Measurements from ENCODE around the gene SUPT3H.
A peak's percentile ranks its signal among the peaks of the same experiment; 100 is the strongest.

Gene SUPT3H

GRCh38 chr6:45328523-45328922, 49.2 kb downstream of the SUPT3H start:
- no peak for TF ChIP-seq CTCF (IDR thresholded peaks at IDR 0.05; ENCODE audit: low read depth, low read length, missing control alignments)
- no peak for DNase-seq (ENCODE audit: low read depth)
- in situ Hi-C loops (cut with HindIII; ENCODE audit: low sequenced_read_pairs) = loop anchor here (5.0 kb wide), 2 partner anchors 79 to 671 kb away; no protein-coding TSS in a partner anchor
- peak overlapping the region; percentile 68 for H3K4me3 ChIP-seq (ENCODE audit: low read depth, low read length)

DNA sequence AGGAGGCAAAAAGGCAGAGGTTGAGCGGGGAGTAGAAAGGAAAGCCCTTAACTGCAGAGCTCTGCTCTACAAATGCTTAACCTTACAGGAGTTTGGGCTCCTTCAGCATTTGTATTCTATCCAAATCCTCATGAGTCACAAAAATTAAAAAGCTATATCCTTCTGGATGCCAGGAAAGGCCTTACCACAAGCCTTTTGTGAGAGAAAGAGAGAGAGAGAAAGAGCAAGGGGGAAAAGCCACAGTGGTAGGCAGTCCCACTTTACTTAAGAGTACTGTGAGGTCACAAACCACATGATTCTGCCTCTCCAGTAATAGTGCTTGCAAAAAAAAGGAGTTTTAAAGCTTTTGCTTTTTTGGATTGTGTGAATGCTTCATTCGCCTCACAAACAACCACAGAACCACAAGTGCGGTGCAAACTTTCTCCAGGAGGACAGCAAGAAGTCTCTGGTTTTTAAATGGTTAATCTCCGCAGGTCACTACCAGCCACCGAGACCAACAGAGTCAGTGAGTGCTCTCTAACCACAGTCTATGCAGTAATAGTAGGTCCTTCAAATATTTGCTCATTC, 49.7 kb downstream of the SUPT3H start, which contains the start of gene RUNX2:
RUNX2 (plus strand) TSS at position 375 of the 567 bp plus-strand sequence. CDS start 397 bp downstream, outside the sequence.
- no peak for TF ChIP-seq CTCF (IDR thresholded peaks at IDR 0.05; ENCODE audit: low read depth, low read length, missing control alignments)
- in situ Hi-C loops (cut with HindIII; ENCODE audit: low sequenced_read_pairs) = loop anchor here (5.0 kb wide), 2 partner anchors 79 to 671 kb away; no protein-coding TSS in a partner anchor
- H3K4me3 ChIP-seq (ENCODE audit: low read depth, low read length) = peak within 1 kb of the TSS; percentile 68
- DNase-seq (ENCODE audit: low read depth) = peak; percentile 97

GRCh38 chr6:45326698-45327417, 50.9 kb downstream of the SUPT3H start:
- in situ Hi-C loops (cut with HindIII; ENCODE audit: low sequenced_read_pairs) = loop anchor here (5.0 kb wide), 2 partner anchors 80 to 670 kb away; no protein-coding TSS in a partner anchor
- no peak for TF ChIP-seq CTCF (IDR thresholded peaks at IDR 0.05; ENCODE audit: low read depth, low read length, missing control alignments)

DNA sequence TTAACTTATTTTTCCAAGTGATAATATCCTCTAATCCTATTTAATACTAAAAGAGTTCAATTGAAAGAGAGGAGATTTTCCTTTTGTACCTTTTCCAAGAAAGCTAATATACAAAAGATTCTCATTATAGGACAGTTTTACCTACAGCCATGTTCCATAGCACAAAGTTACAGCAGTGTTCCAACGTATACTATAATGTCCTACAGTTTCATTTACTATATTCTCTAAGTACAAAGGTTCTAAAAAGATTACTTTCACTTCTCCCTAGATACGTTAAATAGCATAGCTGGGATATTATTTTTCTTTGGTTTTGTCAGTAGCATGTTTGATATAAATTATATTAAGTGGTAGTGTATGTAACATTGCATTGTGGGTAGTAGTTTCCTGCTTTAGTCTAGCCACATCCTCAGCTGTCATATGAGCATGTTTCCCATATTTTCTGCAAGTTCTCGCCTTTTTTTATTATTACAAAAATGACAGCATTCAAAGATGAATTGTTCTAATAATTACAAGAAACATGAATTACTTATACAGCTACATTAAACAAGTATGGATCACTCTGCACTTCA, 54.0 kb downstream of the SUPT3H start:
- H3K4me3 ChIP-seq (ENCODE audit: low read depth, low read length) = no peak overlapping the region
- DNase-seq (ENCODE audit: low read depth) = no peak
- in situ Hi-C loops (cut with HindIII; ENCODE audit: low sequenced_read_pairs) = no loop called here
- TF ChIP-seq CTCF (IDR thresholded peaks at IDR 0.05; ENCODE audit: low read depth, low read length, missing control alignments) = no peak

More at GRCh38 chr6:45326698-45327417, 50.9 kb downstream of the SUPT3H start:
- no peak for DNase-seq (ENCODE audit: low read depth)
- H3K4me3 ChIP-seq (ENCODE audit: low read depth, low read length) = no peak overlapping the region

DNA sequence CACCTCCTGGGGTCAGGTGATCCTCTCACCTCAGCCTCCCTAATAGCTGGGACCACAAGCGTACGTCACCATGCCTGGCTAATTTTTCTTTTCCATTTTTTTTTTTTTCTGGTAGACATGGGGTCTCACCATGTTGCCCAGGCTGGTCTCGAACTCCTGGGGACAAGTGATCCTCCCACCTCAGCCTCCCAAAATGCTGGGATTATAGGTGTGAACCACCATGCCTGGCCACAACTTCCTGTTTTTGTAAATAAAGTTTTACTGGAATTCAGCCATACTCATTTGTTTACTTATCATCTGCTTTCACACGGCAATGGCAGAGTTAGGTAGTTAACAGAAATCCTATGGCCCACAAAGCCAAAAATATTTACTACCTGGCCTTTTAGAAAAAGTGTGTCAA, 57.4 kb downstream of the SUPT3H start:
- in situ Hi-C loops (cut with HindIII; ENCODE audit: low sequenced_read_pairs) = no loop called here
- no peak overlapping the region for H3K4me3 ChIP-seq (ENCODE audit: low read depth, low read length)
- DNase-seq (ENCODE audit: low read depth) = no peak
- no peak for TF ChIP-seq CTCF (IDR thresholded peaks at IDR 0.05; ENCODE audit: low read depth, low read length, missing control alignments)

DNA sequence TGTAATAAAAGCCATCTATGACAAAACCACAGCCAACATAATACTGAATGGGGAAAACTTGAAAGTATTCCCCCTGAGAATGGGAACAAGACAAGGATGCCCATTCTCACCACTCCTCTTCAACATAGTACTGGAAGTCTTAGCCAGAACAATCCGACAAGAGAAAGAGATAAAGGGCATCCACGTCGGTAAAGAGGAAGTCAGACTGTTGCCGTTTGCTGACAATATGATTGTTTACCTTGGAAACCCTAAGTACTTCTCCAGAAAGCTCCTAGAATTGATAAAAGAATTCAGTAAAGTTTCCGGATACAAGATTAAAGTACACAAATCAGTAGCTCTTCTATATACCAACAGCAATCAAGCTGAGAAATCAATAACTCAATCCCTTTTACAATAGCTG, 63.6 kb downstream of the SUPT3H start:
- no peak for DNase-seq (ENCODE audit: low read depth)
- TF ChIP-seq CTCF (IDR thresholded peaks at IDR 0.05; ENCODE audit: low read depth, low read length, missing control alignments) = no peak
- no peak overlapping the region for H3K4me3 ChIP-seq (ENCODE audit: low read depth, low read length)
- in situ Hi-C loops (cut with HindIII; ENCODE audit: low sequenced_read_pairs) = no loop called here

All from astrocyte of the cerebellum (primary cell).